H1 (cell line): Measurements from ENCODE around the gene HEXIM1. TPM values are rescaled to one million over a fixed set of nuclear protein-coding genes. Genes with fewer than 3 reads are reported as not detected.

Experiments
- CTCF ChIA-PET: fragments of 300-600 bp; sonication (Branson Sonifier 250); formaldehyde crosslinking; loops from one replicate; lab custom pipeline; 2021; ENCODE audit not compliant: partially characterized antibody; lab: Charles Lee
- POLR2A ChIA-PET: fragments of 300-600 bp; sonication (Branson Sonifier 250); formaldehyde crosslinking; loops from one replicate; lab custom pipeline; 2021; ENCODE audit warnings: inconsistent platforms; ENCODE audit not compliant: partially characterized antibody; lab: Charles Lee
- DNase-seq, 2 experiments: peaks; one replicate each; pipeline versions ENCODE4 v3.0.0 to v3.0.0-alpha.2; 2010 to 2022; ENCODE audit warnings: low spot score in 2 of 2, low read depth in 1 of 2, mixed read lengths in 1 of 2
- FAIRE-seq: peaks from 2 replicates; lab custom pipeline; 2011; peaks lifted over from hg19 to GRCh38; lab: Jason Lieb, UNC
- H2AFZ ChIP-seq: 2 replicates; pipeline ENCODE4 v1.8.1; 2012; ENCODE audit warnings: low read length, inconsistent platforms
- H2AK5ac ChIP-seq: 2 replicates; pipeline ENCODE4 v1.6.1; 2013; ENCODE audit warnings: low read depth, low read length
- H2BK120ac ChIP-seq: replicated peaks from 2 replicates; pipeline ENCODE3; 2013; ENCODE audit warnings: low read depth, low read length, inconsistent platforms
- H2BK12ac ChIP-seq: 2 replicates; pipeline ENCODE4 v1.6.1; 2013; ENCODE audit warnings: low read depth, low read length
- H2BK15ac ChIP-seq: 2 replicates; pipeline ENCODE4 v1.6.1; 2013; ENCODE audit warnings: low read length
- H2BK20ac ChIP-seq: 2 replicates; pipeline ENCODE4 v1.6.1; 2013; ENCODE audit warnings: low read length
- H2BK5ac ChIP-seq: 2 replicates; pipeline ENCODE4 v1.6.1; 2013; ENCODE audit warnings: low read depth, low read length
- H3K14ac ChIP-seq: 2 replicates; pipeline ENCODE4 v1.6.1; 2013; ENCODE audit warnings: inconsistent platforms; ENCODE audit not compliant: insufficient read length
- H3K18ac ChIP-seq: 2 replicates; pipeline ENCODE4 v1.6.1; 2013; ENCODE audit warnings: low read length; ENCODE audit errors: extremely low read depth
- H3K23ac ChIP-seq: 2 replicates; pipeline ENCODE4 v1.6.1; 2013; ENCODE audit warnings: inconsistent platforms; ENCODE audit not compliant: insufficient read length
- H3K23me2 ChIP-seq: 2 replicates; pipeline ENCODE4 v1.6.1; 2013; ENCODE audit warnings: low read depth, low read length
- H3K27ac ChIP-seq: 2 replicates; pipeline ENCODE4 v1.6.1; 2011; ENCODE audit warnings: low read depth, low read length, inconsistent platforms
- H3K27me3 ChIP-seq, 4 experiments: replicated peaks in 1 of 4; 1 replicate in 1 of 4; 2 replicates in 3 of 4; pipeline versions ENCODE4 v1.6.1 to v1.8.1; 2011 to 2013; ENCODE audit warnings: low read length in 3 of 4, mild to moderate bottlenecking in 3 of 4, inconsistent platforms in 2 of 4, mixed read lengths in 2 of 4, moderate library complexity in 1 of 4; ENCODE audit not compliant: control insufficient read depth in 3 of 4, insufficient read depth in 3 of 4; ENCODE audit errors: extremely low read depth in 1 of 4
- H3K36me3 ChIP-seq, 4 experiments: 2 replicates each; pipeline versions ENCODE4 v1.6.1 to v1.8.1; 2011 to 2013; ENCODE audit warnings: mild to moderate bottlenecking in 4 of 4, low read length in 3 of 4, moderate library complexity in 2 of 4, control low read depth in 1 of 4, inconsistent platforms in 1 of 4; ENCODE audit not compliant: insufficient read depth in 4 of 4, control insufficient read depth in 2 of 4
- H3K4ac ChIP-seq: replicated peaks from 2 replicates; pipeline ENCODE3; 2013; ENCODE audit warnings: low read length, low read depth, mixed read lengths, inconsistent platforms; ENCODE audit not compliant: insufficient read length
- H3K4me1 ChIP-seq, 4 experiments: replicated peaks in 1 of 4; 1 replicate in 1 of 4; 2 replicates in 3 of 4; pipeline versions ENCODE4 v1.6.1 to v1.8.1; 2011 to 2013; ENCODE audit warnings: low read length in 3 of 4, inconsistent platforms in 2 of 4, mixed read lengths in 1 of 4; ENCODE audit not compliant: insufficient read depth in 4 of 4, control insufficient read depth in 3 of 4
- H3K4me2 ChIP-seq, 2 experiments: 2 replicates each; pipeline versions ENCODE4 v1.6.1 to v1.8.1; 2011 to 2013; ENCODE audit warnings: low read depth in 2 of 2, low read length in 2 of 2, control low read depth in 1 of 2, inconsistent platforms in 1 of 2, mild to moderate bottlenecking in 1 of 2; ENCODE audit not compliant: insufficient read depth in 1 of 2
- H3K4me3 ChIP-seq, 4 experiments: fragments of 200-600, 300-600 bp in 1 of 4; sonication (generic), shearing (Covaris generic), sonication (Bioruptor Twin) in 1 of 4; 2 replicates each; pipeline versions ENCODE4 v1.5.1 to v1.8.1; 2011 to 2016; ENCODE audit warnings: low read length in 4 of 4, low read depth in 3 of 4, control low read depth in 2 of 4, inconsistent platforms in 2 of 4, mild to moderate bottlenecking in 2 of 4, mixed read lengths in 1 of 4, moderate library complexity in 1 of 4; ENCODE audit not compliant: insufficient read depth in 2 of 4; ENCODE audit errors: extremely low read depth in 1 of 4
- H3K56ac ChIP-seq: replicated peaks from 2 replicates; pipeline ENCODE3; 2013; ENCODE audit warnings: low read depth, mild to moderate bottlenecking, mixed read lengths, low read length, inconsistent platforms; ENCODE audit not compliant: insufficient read length
- H3K79me1 ChIP-seq: 2 replicates; pipeline ENCODE4 v1.6.1; 2013; ENCODE audit warnings: low read depth, low read length, control low read depth
- H3K79me2 ChIP-seq, 2 experiments: 2 replicates each; pipeline versions ENCODE4 v1.6.1 to v1.8.1; 2012 to 2013; ENCODE audit warnings: low read length in 2 of 2, mild to moderate bottlenecking in 2 of 2, inconsistent platforms in 1 of 2; ENCODE audit not compliant: insufficient read depth in 2 of 2, control insufficient read depth in 1 of 2
- H3K9ac ChIP-seq, 4 experiments: replicated peaks in 1 of 4; 1 replicate in 1 of 4; 2 replicates in 3 of 4; pipeline versions ENCODE4 v1.6.1 to v1.8.1; 2011 to 2013; ENCODE audit warnings: low read depth in 3 of 4, low read length in 3 of 4, control low read depth in 2 of 4, mild to moderate bottlenecking in 2 of 4, moderate library complexity in 2 of 4, inconsistent platforms in 1 of 4; ENCODE audit errors: extremely low read depth in 1 of 4
- H3K9me3 ChIP-seq, 2 experiments: 2 replicates each; pipeline versions ENCODE4 v1.6.1 to v1.8.1; 2012 to 2013; ENCODE audit warnings: mild to moderate bottlenecking in 2 of 2, moderate library complexity in 2 of 2, control low read depth in 1 of 2, inconsistent platforms in 1 of 2, low read depth in 1 of 2, low read length in 1 of 2, mixed read lengths in 1 of 2; ENCODE audit not compliant: insufficient read depth in 2 of 2
- H4K20me1 ChIP-seq, 2 experiments: replicated peaks in 1 of 2; 2 replicates each; pipeline versions ENCODE3 to v1.8.1; 2011 to 2013; ENCODE audit warnings: inconsistent platforms in 2 of 2, low read length in 2 of 2, mild to moderate bottlenecking in 1 of 2; ENCODE audit not compliant: insufficient read depth in 2 of 2, control insufficient read depth in 1 of 2
- H4K5ac ChIP-seq: 2 replicates; pipeline ENCODE4 v1.6.1; 2013; ENCODE audit warnings: low read length, low read depth, mixed read lengths, inconsistent platforms; ENCODE audit not compliant: insufficient read length
- H4K8ac ChIP-seq: 2 replicates; pipeline ENCODE4 v1.8.0; 2013; ENCODE audit warnings: mild to moderate bottlenecking, moderate library complexity, low read length, inconsistent platforms; ENCODE audit not compliant: insufficient read depth; ENCODE audit errors: extremely low read depth
- H4K91ac ChIP-seq: replicated peaks from 2 replicates; pipeline ENCODE3; 2013; ENCODE audit warnings: low read length, mixed read lengths, inconsistent platforms; ENCODE audit not compliant: insufficient read length
- MAX ChIP-seq: IDR thresholded peaks from 2 replicates; pipeline ENCODE4 v1.6.1; 2012; ENCODE audit warnings: inconsistent platforms
- SUZ12 ChIP-seq: fragments of 200-600 bp; sonication (generic); IDR thresholded peaks from 2 replicates; pipeline ENCODE4 v1.6.1; 2012; ENCODE audit warnings: mild to moderate bottlenecking, inconsistent platforms, low read length, moderate library complexity, mixed read lengths
- WGBS, 2 experiments: shearing (Covaris generic) in 1 of 2; methylation state at CpG; one replicate each; pipeline versions ENCODE4 v1.1.6 to v1.1.7; 2013 to 2015; ENCODE audit warnings: low lambda C conversion rate in 2 of 2, mixed read lengths in 2 of 2, inconsistent platforms in 1 of 2, low coverage in 1 of 2, missing lambda C conversion rate in 1 of 2; ENCODE audit not compliant: insufficient replicate concordance in 2 of 2, insufficient coverage in 1 of 2, insufficient read length in 1 of 2; ENCODE audit errors: extremely low coverage in 1 of 2, missing lambda C conversion rate in 1 of 2; 5-methylcytosine and 5-hydroxymethylcytosine counted together
- microRNA-seq, 2 experiments: library from miRNA; unstranded; fragments of <30 nt; microRNA quantifications; one replicate each; pipeline versions ENCODE4 to v1.2.0, GENCODE V29; 2016 to 2020; ENCODE audit warnings: borderline microRNAs expressed in 2 of 2, borderline number of aligned reads in 2 of 2, borderline replicate concordance in 1 of 2
- polyA plus RNA-seq, 7 experiments: library from polyadenylated mRNA; depleted of rRNA in 3 of 7; stranded (reverse) in 5 of 7; unstranded in 2 of 7; fragments of >200 nt in 5 of 7; fragments of 200-250 nt in 2 of 7; gene quantifications; 1 replicate in 5 of 7; 2 replicates in 1 of 7; 4 replicates in 1 of 7; pipeline versions ENCODE4 v1.2.1 to v1.2.3, GENCODE V29; 2011 to 2013; ENCODE audit warnings: missing spikeins in 2 of 7, mixed read lengths in 2 of 7
- small RNA-seq: library from polyadenylated mRNA; stranded (forward); fragments of <200 nt; extraction: miRNeasy Mini kit (QIAGEN cat#:217004); gene quantifications from one replicate; pipeline ENCODE3, GENCODE V24; 2013; ENCODE audit not compliant: insufficient read depth
- total RNA-seq: library from RNA; stranded (reverse); fragmentation: NEBNext Ultra II Directional; extraction: Animal tissue kit (Norgen Biotek cat#: 25700); gene quantifications from 2 replicates; pipeline ENCODE4 v1.2.1, GENCODE V29; 2021

Gene HEXIM1
- total and polyA plus RNA-seq, 2 of the 8 experiments (the other 6 are each of a cell fraction or from before 2014, with no cell fraction given) = 9.1 to 38.3 TPM

- Histone ChIP-seq H3K4me2 (no peak overlapping the region), H2AFZ (no peak overlapping the region), H3K4me1 (peaks cover 2 to 9% (median 7%) of the 10 kb centered on the region in 4 experiments; a peak in 5 of 7 replicates), H3K23me2 (no peaks in the 10 kb centered on the region), H2BK15ac (no peak overlapping the region), H3K4ac (no peak overlapping the region), H4K91ac (no peak overlapping the region), H4K8ac (no peak overlapping the region), H3K14ac (no peak overlapping the region), H3K4me3 (no peak overlapping the region), H2BK20ac (no peak overlapping the region), H2BK120ac (no peak overlapping the region), H3K27ac (no peak overlapping the region), H3K9ac (no peak overlapping the region), H3K79me1 (no peaks in the 10 kb centered on the region), H3K56ac (no peak overlapping the region), H4K20me1 (no peaks in the 10 kb centered on the region), H2AK5ac (no peak overlapping the region), H3K23ac (no peak overlapping the region), H3K79me2 (no peaks in the 10 kb centered on the region), H2BK12ac (no peak overlapping the region), H3K27me3 (no peaks in the 10 kb centered on the region), H3K18ac (no peak overlapping the region), H4K5ac (no peak overlapping the region), H3K36me3 (no peaks in the 10 kb centered on the region), H2BK5ac (no peak overlapping the region), H3K9me3 (no peaks in the 10 kb centered on the region)
- DNase-seq (no peak), FAIRE-seq (no peak)
- CTCF ChIA-PET = interaction anchor here (0.9 to 11.9 kb wide), 7 partner anchors 17 to 70 kb away, joined by 3 to 187 read pairs (median 3); partner anchors contain the start of genes ACBD4, HEXIM1, HEXIM2 and PLCD3
- TF ChIP-seq MAX (no peak), SUZ12 (no peak)
- 69% methylated on average over 4 of the region's 4 CpGs; no CpG with 5 or more reads in 1 of the 2 experiments for WGBS, 2 experiments
- POLR2A ChIA-PET = interaction anchor here (0.5 to 10.4 kb wide), 4 partner anchors 40 to 65 kb away, joined by 3 to 199 read pairs (median 5); partner anchors contain the start of genes HEXIM1 and HEXIM2
These were observed 53.2 kb downstream of the HEXIM1 start for GRCh38 chr17:45201457-45201856.

Small RNA genes lying within 50 kb of the gene (microRNA-seq; reads per million reads assigned to microRNA genes)
- 0 reads per million in 2 experiments for gene MIR6784

Small RNA genes lying within 50 kb of the gene (small RNA-seq; reads per million reads assigned to genes)
- not detected for gene MIR6784

Other genes starting within 250 kb of the HEXIM1 start
- 174 and 195 TPM in 2 replicates for gene EFTUD2, start 249.0 kb upstream of the HEXIM1 start, total RNA-seq
- gene EFTUD2, start 249.0 kb upstream of the HEXIM1 start, polyA plus RNA-seq (2011; rRNA removed) = 118 and 127 TPM in 2 replicates
- 1.3 and 1.6 TPM in 2 replicates for gene GFAP, start 233.0 kb upstream of the HEXIM1 start, total RNA-seq
- 1.5 and 2.4 TPM in 2 replicates for gene GFAP, start 233.0 kb upstream of the HEXIM1 start, polyA plus RNA-seq (2011; rRNA removed)
- gene KIF18B, start 200.7 kb upstream of the HEXIM1 start, total RNA-seq = 58.1 and 59.4 TPM in 2 replicates
- gene KIF18B, start 200.7 kb upstream of the HEXIM1 start, polyA plus RNA-seq (2011; rRNA removed) = 39.0 and 51.1 TPM in 2 replicates
- gene C1QL1, start 180.2 kb upstream of the HEXIM1 start, total RNA-seq = 7.5 and 7.6 TPM in 2 replicates
- gene C1QL1, start 180.2 kb upstream of the HEXIM1 start, polyA plus RNA-seq (2011; rRNA removed) = 10.5 and 16.5 TPM in 2 replicates
- 33.7 and 35.6 TPM in 2 replicates for gene DCAKD, start 96.8 kb upstream of the HEXIM1 start, total RNA-seq
- 52.9 and 61.8 TPM in 2 replicates for gene DCAKD, start 96.8 kb upstream of the HEXIM1 start, polyA plus RNA-seq (2011; rRNA removed)
- gene NMT1, start 87.2 kb upstream of the HEXIM1 start, total RNA-seq = 149 and 152 TPM in 2 replicates
- gene NMT1, start 87.2 kb upstream of the HEXIM1 start, polyA plus RNA-seq (2011; rRNA removed) = 35.5 and 42.9 TPM in 2 replicates
- 42.7 and 48.1 TPM in 2 replicates for gene PLCD3, start 16.0 kb upstream of the HEXIM1 start, total RNA-seq
- 26.5 and 32.3 TPM in 2 replicates for gene PLCD3, start 16.0 kb upstream of the HEXIM1 start, polyA plus RNA-seq (2011; rRNA removed)
- gene ACBD4, start 12.8 kb upstream of the HEXIM1 start, total RNA-seq = 9.3 and 10.7 TPM in 2 replicates
- 7.3 and 14.2 TPM in 2 replicates for gene ACBD4, start 12.8 kb upstream of the HEXIM1 start, polyA plus RNA-seq (2011; rRNA removed)
- 13.2 and 13.9 TPM in 2 replicates for gene HEXIM2, start 13.4 kb downstream of the HEXIM1 start, total RNA-seq
- gene HEXIM2, start 13.4 kb downstream of the HEXIM1 start, polyA plus RNA-seq (2011; rRNA removed) = 7.5 and 10.6 TPM in 2 replicates
- 8.6 and 9.8 TPM in 2 replicates for gene FMNL1, start 73.4 kb downstream of the HEXIM1 start, total RNA-seq
- gene FMNL1, start 73.4 kb downstream of the HEXIM1 start, polyA plus RNA-seq (2011; rRNA removed) = 2.5 and 5.3 TPM in 2 replicates
- gene SPATA32, start 113.6 kb downstream of the HEXIM1 start, total RNA-seq = not detected in 2 replicates
- gene SPATA32, start 113.6 kb downstream of the HEXIM1 start, polyA plus RNA-seq (2011; rRNA removed) = 0.11 and 0.24 TPM in 2 replicates
- gene MAP3K14, start 168.5 kb downstream of the HEXIM1 start, total RNA-seq = 6.1 and 6.7 TPM in 2 replicates
- gene MAP3K14, start 168.5 kb downstream of the HEXIM1 start, polyA plus RNA-seq (2011; rRNA removed) = 5.2 and 6.4 TPM in 2 replicates